Measurements from ENCODE around the gene OR1L4.

The OR1L4 gene, protein sequence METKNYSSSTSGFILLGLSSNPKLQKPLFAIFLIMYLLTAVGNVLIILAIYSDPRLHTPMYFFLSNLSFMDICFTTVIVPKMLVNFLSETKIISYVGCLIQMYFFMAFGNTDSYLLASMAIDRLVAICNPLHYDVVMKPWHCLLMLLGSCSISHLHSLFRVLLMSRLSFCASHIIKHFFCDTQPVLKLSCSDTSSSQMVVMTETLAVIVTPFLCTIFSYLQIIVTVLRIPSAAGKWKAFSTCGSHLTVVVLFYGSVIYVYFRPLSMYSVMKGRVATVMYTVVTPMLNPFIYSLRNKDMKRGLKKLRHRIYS

DNA sequence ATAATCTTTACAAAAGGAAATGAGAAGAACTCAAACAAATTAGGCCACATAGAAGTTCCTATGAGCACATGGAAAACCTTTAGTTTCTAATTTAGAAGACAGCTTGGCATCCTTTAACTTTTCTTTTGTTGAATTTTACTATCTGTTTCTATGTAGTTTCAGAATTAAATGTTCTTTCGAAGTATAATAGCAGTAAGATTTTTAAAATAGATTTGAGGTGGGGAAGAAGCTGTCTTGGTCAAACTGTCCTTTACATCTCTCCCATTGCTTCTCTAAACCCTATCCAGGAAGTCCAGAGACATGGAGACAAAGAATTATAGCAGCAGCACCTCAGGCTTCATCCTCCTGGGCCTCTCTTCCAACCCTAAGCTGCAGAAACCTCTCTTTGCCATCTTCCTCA is at the start of gene OR1L4:
OR1L4 (plus strand) TSS at position 301 of the 400 bp plus-strand sequence; CDS start at position 301, 0 bp downstream.
- TF ChIP-seq, protein P1, sequence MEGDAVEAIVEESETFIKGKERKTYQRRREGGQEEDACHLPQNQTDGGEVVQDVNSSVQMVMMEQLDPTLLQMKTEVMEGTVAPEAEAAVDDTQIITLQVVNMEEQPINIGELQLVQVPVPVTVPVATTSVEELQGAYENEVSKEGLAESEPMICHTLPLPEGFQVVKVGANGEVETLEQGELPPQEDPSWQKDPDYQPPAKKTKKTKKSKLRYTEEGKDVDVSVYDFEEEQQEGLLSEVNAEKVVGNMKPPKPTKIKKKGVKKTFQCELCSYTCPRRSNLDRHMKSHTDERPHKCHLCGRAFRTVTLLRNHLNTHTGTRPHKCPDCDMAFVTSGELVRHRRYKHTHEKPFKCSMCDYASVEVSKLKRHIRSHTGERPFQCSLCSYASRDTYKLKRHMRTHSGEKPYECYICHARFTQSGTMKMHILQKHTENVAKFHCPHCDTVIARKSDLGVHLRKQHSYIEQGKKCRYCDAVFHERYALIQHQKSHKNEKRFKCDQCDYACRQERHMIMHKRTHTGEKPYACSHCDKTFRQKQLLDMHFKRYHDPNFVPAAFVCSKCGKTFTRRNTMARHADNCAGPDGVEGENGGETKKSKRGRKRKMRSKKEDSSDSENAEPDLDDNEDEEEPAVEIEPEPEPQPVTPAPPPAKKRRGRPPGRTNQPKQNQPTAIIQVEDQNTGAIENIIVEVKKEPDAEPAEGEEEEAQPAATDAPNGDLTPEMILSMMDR (IDR thresholded peaks at IDR 0.05) = no peak

DNA sequence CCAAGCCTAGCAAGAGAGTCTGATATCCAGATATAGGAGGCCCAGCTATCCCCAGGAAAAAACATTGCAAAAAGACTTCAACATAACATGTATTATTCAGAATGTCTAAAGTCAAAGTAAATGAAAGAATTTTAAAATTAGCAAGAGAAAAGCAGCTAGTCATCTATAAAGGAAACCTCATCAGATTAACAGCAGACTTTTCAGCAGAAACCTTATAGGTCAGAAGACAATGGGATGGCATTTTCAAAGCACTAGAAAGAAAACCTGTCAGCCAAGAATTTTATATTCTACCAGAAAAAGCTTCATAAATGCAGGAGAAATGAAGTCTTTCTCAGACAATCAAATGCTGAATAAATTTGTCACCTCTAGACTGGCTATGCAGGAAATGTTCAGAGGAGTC is 38.9 kb upstream of the OR1L4 start:
- TF ChIP-seq, protein P1 (IDR thresholded peaks at IDR 0.05) = no peak

DNA sequence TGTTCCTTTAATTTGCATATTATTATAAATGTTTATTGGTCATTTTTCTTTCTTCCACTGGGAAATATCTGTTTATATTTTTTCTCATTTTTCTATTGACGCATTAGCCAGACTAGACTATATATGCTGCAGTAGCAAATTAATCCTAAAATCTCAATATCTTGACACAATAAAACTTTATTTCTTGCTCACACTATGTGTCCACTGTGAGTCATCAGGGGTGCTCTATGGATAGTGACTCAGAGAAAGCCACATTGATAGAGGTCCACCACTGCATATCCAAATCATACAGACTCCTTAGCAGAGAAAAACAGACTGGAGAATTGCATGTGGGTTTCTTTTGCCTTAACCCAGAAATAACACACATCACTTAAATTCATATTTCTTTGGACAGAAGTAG is 28.1 kb upstream of the OR1L4 start:
- TF ChIP-seq, protein P1 (IDR thresholded peaks at IDR 0.05) = no peak

DNA sequence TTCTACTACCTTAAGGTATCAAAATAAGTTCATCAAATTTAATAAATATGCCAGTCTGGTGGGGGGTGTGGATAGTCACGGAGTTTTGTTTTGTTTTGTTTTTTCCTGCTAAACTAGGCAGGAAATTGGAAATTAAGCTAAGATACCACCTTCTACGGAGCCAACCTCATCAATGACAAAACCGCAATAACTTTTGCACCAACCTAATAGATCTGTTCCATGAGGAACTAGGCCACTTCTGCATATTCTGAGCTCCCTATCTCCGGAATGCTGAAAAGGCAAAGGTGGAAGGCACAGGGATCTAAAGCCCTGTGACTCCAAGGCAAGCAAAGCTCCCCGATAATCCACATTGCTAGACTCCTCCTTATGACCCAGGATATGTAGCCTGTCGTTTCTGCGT is 5.8 kb upstream of the OR1L4 start:
- TF ChIP-seq, protein P1 (IDR thresholded peaks at IDR 0.05) = no peak

DNA sequence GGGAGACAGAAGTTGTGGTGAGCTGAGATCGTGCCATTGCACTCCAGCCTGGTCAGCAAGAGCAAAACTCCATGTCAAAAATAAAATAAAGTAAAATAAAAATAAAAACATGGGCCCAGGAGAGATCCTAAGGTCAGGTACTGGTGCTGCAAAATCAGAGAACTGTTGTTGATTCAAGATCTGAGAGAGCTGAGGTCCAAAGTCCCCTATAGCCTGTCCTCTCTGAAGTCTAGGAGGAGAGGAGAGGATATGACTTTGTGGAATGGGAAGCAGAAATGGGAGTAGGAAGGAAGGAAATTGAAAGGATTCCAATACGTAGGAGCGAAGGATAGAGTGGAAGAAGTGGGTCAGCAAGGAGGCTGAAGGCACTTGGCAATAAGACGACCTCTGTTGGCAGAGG is 4.6 kb upstream of the OR1L4 start:
- TF ChIP-seq, protein P1 (IDR thresholded peaks at IDR 0.05) = no peak

DNA sequence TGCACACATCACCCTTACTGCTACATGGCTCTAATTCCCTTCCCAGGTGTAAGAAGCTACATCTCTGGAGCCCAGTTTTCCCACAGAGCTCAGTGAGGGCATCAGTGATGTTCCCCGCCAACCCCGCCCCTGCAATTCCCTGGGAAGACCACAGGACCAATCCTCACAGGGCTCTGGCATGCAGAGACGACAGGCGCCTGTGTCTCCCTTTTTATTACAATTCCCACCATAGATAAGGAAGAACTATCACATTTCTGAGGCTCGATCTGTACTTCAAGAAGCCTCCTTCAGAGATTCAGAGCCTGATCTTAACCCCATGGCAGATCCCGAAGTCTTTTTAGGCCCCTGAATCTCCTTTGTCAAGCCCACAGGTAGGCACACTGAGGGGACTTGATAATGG is 18.2 kb downstream of the OR1L4 start, which contains the start of gene OR1L6:
OR1L6 (plus strand) TSS at position 301 of the 400 bp plus-strand sequence. CDS start 7,545 bp downstream, outside the sequence.
- TF ChIP-seq, protein P1 (IDR thresholded peaks at IDR 0.05) = no peak

DNA sequence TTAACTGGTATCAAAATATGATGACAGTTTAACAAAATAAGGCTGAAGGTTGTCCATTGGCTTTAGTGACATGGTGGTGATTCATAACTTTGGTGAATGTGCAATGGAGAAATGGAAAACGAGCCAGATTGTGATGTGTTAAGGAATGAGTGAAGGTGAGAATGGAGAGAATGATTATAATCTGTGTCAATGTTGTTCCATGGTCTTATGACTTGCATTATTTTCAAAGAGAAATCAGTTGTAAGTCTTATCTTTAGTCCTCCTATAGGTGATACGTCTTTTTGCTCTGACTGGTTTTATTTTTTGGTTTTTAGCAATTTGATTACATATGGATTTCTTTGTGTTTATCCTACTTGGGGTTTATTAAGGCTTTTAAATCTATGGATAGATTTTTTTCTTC is 31.0 kb downstream of the OR1L4 start:
- TF ChIP-seq, protein P1 (IDR thresholded peaks at IDR 0.05) = no peak

All from LNCAP (cell line).